ENCODE data around the gene PLTP. TPM values are rescaled to one million over a fixed set of nuclear protein-coding genes. Genes with fewer than 3 reads are reported as not detected.

Gene PLTP
- total RNA-seq, 2 donors from 2014 or later, result 6.6 to 12.1 TPM

DNA sequence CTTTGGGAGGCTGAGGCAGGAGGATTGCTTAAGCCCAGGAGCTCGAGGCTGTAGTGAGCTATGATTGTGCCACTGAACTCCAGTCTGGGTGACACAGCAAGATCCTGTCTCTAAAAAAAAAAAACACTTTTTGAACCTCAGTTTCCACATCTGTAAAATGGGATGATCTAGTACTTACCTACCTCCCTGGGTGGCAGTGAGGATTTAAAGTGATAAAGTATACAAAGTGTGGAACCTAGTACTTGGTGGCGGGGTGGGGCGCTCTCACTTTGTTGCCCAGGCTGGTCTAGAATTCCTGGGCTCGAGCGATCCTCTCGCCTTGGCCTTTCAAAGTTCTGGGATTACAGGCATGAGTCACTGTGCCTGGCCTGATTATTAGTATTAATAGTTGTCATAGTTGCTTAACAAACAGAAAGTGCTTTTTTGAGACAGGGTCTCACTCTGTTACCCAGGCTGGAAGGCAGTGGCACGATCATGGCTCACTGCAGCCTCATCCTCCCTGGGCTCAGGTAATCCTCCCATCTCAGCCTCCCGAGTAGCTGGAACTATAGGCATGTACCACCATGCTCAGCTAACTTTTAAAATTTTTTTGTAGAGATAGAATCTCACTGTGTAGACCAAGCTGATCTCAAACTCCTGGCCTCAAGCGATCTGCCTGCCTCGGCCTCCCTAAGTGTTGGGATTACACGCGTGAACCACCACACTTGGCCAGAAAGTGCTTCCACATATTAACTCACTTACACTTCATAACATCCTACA is 7.0 kb upstream of the PLTP start:
- no peak overlapping the region for H3K4me3 Mint-ChIP-seq
- no peaks in the 10 kb centered on the region for H3K36me3 Mint-ChIP-seq (ENCODE audit: low read depth)
- no peak overlapping the region for H3K27ac Mint-ChIP-seq
- no peaks in the 10 kb centered on the region for H3K9me3 Mint-ChIP-seq
- ATAC-seq (replicated peaks), result no peak
- no peaks in the 10 kb centered on the region for H3K4me1 Mint-ChIP-seq
- H3K27me3 Mint-ChIP-seq, result peaks cover 6% of the 10 kb centered on the region

DNA sequence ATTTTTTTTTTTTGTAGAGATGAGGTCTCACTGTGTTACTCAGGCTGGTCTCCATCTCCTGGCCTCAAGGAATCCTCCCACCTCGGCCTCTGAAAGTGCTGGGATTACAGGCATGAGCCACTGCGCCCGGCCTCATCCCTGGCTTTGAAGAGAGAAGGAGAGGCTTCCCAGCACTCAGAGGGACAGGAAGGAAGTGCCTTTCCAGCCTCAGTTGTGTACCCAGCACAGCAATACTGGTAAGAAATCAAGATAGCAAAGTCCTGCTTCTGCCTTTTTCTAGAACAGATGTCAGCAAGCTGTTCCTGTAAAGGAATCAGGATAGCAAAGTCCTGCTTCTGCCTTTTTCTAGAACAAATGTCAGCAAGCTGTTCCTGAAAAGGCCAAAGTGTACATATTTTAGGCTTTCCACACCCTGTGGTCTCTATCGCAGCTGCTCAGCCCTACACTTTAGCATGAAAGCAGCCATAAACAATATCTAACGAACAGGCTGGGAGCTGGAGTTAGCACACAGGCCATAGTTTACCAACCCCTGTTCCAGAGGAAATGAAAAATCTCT is 6.3 kb upstream of the PLTP start:
- Mint-ChIP-seq H3K27ac (no peak overlapping the region), H3K9me3 (no peaks in the 10 kb centered on the region), H3K36me3 (ENCODE audit: low read depth) (no peaks in the 10 kb centered on the region), H3K4me1 (no peaks in the 10 kb centered on the region), H3K4me3 (no peak overlapping the region), H3K27me3 (peaks cover 6% of the 10 kb centered on the region)
- no peak for ATAC-seq (replicated peaks)

DNA sequence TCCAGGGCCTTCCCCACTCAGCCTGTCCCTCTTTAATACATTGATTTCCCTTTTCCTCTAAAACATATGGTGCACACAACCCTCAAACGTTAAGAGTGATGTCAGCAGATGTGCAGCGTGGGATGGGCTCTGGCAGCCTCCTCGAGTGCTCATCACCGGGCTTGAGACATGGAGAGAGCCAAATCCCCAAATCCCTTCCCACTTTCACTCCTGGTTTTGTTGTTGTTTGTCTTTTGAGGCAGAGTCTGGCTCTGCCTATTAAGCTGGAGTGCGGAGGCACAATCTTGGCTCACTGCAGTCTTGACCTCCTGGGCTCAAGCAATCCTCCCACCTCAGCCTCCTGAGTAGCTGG is 5.8 kb upstream of the PLTP start:
- Mint-ChIP-seq H3K27me3 (peaks cover 6% of the 10 kb centered on the region), H3K4me3 (no peak overlapping the region), H3K9me3 (no peaks in the 10 kb centered on the region), H3K36me3 (ENCODE audit: low read depth) (no peaks in the 10 kb centered on the region), H3K4me1 (no peaks in the 10 kb centered on the region), H3K27ac (no peak overlapping the region)
- no peak for ATAC-seq (replicated peaks)

DNA sequence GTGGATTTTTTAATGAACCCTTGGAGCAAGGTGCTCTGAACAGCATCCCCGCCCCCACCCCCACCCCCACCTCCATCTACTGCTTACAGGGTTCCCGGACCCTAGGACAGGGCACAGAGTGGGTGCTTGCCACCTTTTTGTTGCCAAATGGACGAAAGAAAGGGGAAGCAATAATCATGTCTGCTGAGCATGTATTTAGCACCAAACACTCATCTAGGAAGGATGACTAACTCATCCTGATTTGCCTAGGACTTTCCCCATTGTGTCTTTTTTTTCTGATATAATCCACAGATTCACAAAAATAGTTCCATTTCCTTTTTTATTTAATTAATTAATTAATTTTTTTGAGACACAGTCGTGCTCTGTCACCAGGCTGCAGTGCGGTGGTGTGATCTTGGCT is 1.2 kb upstream of the PLTP start:
- Mint-ChIP-seq H3K9me3 (no peaks in the 10 kb centered on the region), H3K27ac (no peak overlapping the region), H3K4me3 (peak overlapping the region; percentile 54), H3K4me1 (peaks cover 7% of the 10 kb centered on the region), H3K27me3 (peaks cover 6% of the 10 kb centered on the region), H3K36me3 (ENCODE audit: low read depth) (no peaks in the 10 kb centered on the region)
- peak; percentile 17 for ATAC-seq (replicated peaks)

DNA sequence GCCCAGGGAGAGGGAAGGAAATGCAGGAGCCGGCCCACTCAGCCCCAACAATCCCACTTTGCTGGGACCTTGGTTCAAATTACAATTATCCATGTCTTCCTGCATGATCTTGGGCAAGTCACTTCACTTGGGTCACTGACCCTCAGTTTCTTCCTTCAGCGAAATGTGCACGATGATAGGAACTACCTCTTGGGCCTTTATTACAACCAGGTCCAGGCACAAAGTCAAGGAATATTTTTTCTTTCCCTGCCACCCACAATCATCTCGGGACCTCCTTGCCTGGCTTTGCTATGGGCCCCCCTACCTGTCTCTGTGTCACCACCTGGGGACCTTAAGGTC is 358 bp upstream of the PLTP start:
- H3K9me3 Mint-ChIP-seq, result no peaks in the 10 kb centered on the region
- peak overlapping the region; percentile 66 for H3K4me3 Mint-ChIP-seq
- no peaks in the 10 kb centered on the region for H3K36me3 Mint-ChIP-seq (ENCODE audit: low read depth)
- H3K4me1 Mint-ChIP-seq, result peaks cover 7% of the 10 kb centered on the region
- no peak for ATAC-seq (replicated peaks)
- H3K27ac Mint-ChIP-seq, result no peak overlapping the region
- H3K27me3 Mint-ChIP-seq, result peaks cover 6% of the 10 kb centered on the region

DNA sequence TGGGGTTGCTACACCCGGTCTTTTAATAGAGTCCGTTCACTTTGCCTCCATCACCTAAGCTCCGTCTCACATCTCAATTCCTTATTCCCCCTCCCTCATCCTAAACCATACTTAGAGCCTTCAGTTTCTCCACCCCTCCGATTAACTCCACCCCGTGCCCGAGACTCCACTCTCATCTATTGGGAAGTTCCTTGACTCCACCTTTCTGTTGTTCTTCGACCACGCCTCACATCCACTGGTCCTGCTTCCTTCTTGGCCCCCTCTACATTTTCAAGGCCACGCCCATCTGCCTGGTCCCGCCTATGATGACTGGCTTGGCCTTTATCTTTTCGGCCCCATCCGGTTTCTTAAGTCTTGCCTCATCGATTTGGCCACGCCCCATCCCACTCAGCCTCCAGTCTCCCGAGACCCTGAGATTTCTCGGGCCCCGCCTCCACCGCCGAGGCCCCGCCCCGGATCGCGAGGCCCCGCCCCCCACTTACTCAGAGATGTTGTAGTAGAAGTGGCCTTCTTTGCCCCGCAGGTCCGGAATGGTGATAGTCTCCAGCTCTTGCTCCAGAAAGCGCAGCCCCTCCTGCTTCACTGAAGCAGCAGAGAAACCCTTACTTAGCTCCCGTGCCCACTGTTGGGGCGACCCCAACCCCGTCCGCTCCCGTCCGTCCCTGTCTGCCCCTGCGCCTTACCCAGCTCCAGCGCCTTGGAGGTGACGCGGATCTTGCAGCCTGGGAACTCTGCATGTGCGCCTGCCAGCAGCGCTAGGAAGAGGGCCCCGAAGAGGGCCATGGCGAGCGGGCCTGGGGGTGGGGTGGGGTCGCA is 1.1 kb downstream of the PLTP start:
- peak overlapping the region; percentile 55 for H3K27ac Mint-ChIP-seq

DNA sequence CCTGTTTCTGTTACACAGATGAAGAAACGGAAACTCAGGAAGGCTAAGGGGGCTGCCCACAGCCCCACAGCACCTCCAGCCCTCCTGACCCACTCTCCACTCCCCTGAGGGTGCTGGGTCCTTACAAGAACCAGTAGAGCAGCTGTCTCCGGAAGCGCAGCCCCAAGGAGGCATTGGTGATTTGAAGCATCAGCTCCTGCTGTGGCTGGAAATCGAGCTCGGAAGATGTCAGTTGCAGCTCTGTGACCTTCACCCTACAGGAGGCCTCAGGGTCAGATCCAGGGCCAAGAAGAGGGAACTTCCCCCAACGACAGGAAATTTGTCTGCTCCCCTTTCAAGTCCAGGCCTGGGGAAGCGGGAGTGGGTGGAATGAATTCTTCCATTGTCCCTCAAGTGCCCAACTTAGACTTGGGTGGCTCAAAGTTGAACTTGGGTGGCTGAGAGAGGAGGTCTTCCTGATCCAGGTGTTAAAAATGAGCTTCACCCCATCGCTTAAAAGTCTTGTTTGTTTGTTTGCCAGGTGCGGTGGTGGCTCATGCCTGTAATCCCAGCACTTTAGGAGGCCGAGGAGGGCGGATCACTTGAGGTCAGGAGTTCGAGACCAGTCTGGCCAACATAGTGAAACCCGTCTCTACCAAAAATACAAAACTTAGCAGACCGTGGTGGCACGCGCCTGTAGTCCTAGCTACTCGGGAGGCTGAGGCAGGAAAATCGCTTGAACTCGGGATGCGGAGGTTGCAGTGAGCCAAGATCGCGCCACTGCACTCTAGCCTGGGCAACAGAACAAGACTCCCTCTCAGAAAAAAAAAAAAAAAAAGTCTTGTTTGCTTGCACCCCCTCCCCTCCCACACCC is 1.9 kb downstream of the PLTP start:
- H3K9me3 Mint-ChIP-seq, result no peaks in the 10 kb centered on the region
- H3K36me3 Mint-ChIP-seq (ENCODE audit: low read depth), result no peaks in the 10 kb centered on the region
- peak overlapping the region; percentile 66 for H3K4me3 Mint-ChIP-seq
- H3K4me1 Mint-ChIP-seq, result peaks cover 7% of the 10 kb centered on the region
- no peaks in the 10 kb centered on the region for H3K27me3 Mint-ChIP-seq
- ATAC-seq (replicated peaks), result no peak
- peak overlapping the region; percentile 55 for H3K27ac Mint-ChIP-seq

More for the DNA sequence above, 1.1 kb downstream of the PLTP start:
- Mint-ChIP-seq H3K4me3 (peak overlapping the region; percentile 66), H3K36me3 (ENCODE audit: low read depth) (no peaks in the 10 kb centered on the region), H3K4me1 (peaks cover 7% of the 10 kb centered on the region), H3K27me3 (peaks cover under 1% of the 10 kb centered on the region), H3K9me3 (no peaks in the 10 kb centered on the region)
- peak; percentile 96 for ATAC-seq (replicated peaks)

DNA sequence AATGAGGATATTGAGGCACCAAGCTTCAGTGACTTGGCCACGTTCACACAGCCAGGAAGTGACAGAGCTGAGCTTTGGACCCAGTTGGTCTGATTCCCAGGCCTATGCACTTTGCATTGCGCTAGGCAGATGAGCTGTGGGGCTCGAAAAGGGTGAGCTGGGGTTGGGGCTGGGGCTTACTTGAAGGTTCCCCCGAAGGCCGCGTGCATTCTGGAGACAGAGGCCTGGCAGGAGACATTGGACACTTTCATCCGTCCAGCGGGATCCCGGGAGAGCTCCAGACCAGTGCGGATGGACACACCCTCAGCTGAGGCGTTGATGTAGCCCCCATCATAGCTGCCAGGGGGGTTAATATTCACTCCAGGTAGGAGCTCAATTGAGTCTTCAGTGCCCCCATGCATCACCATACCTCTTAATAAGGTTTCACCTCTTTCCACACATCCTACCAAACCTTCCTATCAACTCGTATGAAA is 2.6 kb downstream of the PLTP start:
- Mint-ChIP-seq H3K36me3 (ENCODE audit: low read depth) (no peaks in the 10 kb centered on the region), H3K27me3 (no peaks in the 10 kb centered on the region), H3K27ac (no peak overlapping the region), H3K4me1 (peaks cover 7% of the 10 kb centered on the region), H3K9me3 (no peaks in the 10 kb centered on the region), H3K4me3 (no peak overlapping the region)
- no peak for ATAC-seq (replicated peaks)

DNA sequence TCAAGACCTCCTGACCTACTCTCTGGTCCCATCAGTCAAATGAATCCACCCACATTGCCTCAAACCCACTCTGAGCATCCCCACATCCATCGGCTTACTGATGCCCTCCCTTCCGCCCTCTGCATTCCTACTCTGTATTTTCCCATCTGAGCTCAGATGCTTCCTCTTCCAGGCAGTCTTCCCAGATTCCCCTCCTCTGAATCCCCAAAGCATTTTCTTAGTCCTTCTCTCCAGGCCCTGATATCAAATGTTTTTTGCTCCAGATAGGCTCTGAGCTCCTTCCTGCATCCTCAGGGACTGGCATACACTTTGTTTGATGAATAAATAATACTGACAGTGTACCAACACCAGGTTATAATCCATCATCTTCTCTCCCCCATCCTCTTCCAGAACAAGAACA is 3.9 kb downstream of the PLTP start:
- no peak overlapping the region for H3K4me3 Mint-ChIP-seq
- no peaks in the 10 kb centered on the region for H3K9me3 Mint-ChIP-seq

DNA sequence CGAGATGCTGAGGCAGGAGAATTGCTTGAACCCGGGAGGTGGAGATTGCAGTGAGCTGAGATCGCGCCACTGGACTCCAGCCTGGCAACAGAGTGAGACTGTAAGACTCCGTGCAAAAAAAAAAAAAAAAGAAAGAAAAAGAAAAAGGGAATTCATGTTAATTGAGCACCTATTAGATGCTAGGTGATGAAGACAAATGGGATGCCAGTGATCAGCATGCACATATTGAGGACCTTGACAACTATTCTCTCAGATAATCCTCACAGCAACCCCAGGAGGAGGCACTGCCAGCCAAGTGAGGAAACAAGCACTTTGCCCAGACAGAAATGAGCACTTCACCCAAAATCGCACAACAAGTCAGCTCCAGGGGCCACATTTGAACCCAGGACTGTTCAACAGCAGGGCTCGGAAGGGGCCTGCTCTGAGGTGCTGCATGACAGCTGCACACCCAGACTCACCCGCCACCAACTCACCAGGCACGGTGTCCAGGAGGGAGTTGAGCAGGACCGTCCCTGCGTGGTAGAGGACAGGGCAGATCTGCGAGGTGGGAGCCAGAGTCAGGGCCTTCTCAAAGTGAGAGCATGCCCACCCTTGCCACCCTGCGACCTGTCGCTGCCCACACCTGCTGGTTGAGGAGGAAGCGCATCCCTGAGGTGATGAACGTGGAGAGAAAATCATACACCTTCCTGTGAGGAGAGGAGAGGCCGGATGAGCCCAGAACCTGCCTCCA is 4.6 kb downstream of the PLTP start:
- no peaks in the 10 kb centered on the region for H3K27me3 Mint-ChIP-seq
- H3K9me3 Mint-ChIP-seq, result no peaks in the 10 kb centered on the region
- no peak for ATAC-seq (replicated peaks)
- no peak overlapping the region for H3K4me3 Mint-ChIP-seq
- no peak overlapping the region for H3K27ac Mint-ChIP-seq
- peaks cover 7% of the 10 kb centered on the region for H3K4me1 Mint-ChIP-seq
- no peaks in the 10 kb centered on the region for H3K36me3 Mint-ChIP-seq (ENCODE audit: low read depth)

More for the DNA sequence above, 3.9 kb downstream of the PLTP start:
- ATAC-seq (replicated peaks), result no peak
- no peaks in the 10 kb centered on the region for H3K36me3 Mint-ChIP-seq (ENCODE audit: low read depth)
- H3K27ac Mint-ChIP-seq, result no peak overlapping the region
- no peaks in the 10 kb centered on the region for H3K27me3 Mint-ChIP-seq
- peaks cover 7% of the 10 kb centered on the region for H3K4me1 Mint-ChIP-seq

DNA sequence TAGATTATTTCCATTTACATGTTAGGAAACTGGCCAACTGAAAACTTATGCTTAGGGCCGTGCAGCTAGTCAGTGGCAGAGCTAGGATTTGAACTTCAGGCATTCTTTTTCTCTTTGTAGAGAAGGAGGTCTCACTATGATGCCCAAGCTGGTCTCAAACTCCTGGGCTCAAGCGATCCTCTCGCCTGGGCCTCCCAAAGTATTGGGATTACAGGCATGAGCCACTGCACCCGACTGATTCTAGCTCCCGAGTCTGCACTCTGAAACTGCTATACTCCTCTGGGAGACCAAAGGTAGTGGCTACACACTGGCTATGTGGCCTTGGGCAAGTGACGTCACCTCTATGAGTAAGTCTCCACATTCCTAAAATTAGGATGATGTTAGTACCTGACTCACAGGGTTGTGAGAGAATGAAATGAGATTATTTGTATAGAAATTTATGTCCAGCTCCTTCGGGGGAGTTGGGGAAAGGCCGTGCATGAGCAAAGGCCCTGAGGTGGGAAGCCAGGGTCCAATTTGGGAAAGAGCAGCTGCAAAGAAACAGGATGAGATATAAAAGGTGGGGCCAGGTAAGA is 6.4 kb downstream of the PLTP start:
- Mint-ChIP-seq H3K9me3 (no peaks in the 10 kb centered on the region), H3K4me3 (no peak overlapping the region), H3K36me3 (ENCODE audit: low read depth) (no peaks in the 10 kb centered on the region), H3K4me1 (peaks cover 3% of the 10 kb centered on the region), H3K27ac (no peak overlapping the region), H3K27me3 (no peaks in the 10 kb centered on the region)
- ATAC-seq (replicated peaks), result no peak

DNA sequence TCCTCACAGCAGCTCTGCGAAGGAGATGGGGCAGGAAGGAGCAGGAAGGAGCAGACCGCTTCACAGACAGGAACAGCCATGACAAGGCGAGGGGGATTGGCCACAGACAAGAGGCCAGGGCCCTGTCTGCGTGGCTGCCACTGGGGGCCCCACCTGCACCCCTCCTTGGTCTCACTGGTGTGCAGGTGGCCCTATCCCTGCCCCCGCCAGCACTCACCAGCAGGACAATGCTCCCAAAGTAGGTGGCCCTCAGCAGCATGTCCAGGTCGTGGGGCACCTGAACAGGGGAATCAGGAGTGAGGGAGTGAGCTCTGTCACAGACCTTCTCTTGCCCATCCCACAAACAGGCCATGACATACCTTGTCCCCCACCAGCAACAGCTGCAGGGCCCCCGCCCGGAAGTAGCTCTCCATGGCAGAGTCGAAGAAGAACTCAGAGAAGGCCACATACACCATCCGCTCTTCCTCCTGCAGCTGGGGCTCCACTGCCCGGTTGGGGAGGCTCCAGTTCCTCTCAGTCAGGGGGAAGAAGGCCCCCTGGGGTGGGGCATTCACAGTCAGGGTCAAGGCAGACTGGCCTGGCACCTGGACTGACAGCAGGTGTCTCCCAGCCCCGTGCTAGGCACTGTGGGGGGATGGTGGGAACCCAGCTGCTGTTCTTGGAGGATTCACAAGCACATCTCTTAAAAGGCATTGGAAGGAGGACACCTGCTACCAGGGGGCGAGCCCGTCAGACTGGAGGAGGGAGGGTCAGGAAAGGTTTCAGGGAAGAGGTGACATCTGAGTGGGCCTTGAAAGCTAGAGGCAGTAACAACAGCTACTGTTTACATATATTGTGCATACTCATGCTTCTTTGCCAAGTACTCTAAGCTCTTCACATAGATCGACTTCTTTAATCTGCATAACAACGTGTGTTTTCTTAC is 7.1 kb downstream of the PLTP start:
- Mint-ChIP-seq H3K9me3 (no peaks in the 10 kb centered on the region), H3K4me3 (no peak overlapping the region), H3K36me3 (ENCODE audit: low read depth) (no peaks in the 10 kb centered on the region), H3K4me1 (no peaks in the 10 kb centered on the region), H3K27me3 (no peaks in the 10 kb centered on the region), H3K27ac (no peak overlapping the region)
- no peak for ATAC-seq (replicated peaks)
